ENCODE measurements around the gene H2BW1. TPM values are rescaled to one million over a fixed set of nuclear protein-coding genes. Genes with fewer than 3 reads are reported as not detected.
"Not testable (repeated sequence)": the region's sequence is repeated elsewhere in the genome, so short reads cannot be mapped to it uniquely, and the experiment has no call there.

The H2BW1 gene
- total RNA-seq, result not detected in 2 replicates

GRCh38 chrX:104013606-104014005 is at the start of gene H2BW1:
Gene H2BW1, minus strand, starts transcription at chrX:104013708. Its CDS starts 132 bp downstream, at chrX:104013576.
- no peak within 1 kb of the TSS for H3K4me3 ChIP-seq (ENCODE audit: low read depth, low read length)
- no peak for DNase-seq (ENCODE audit: low read depth)
- no peak for TF ChIP-seq CTCF (IDR thresholded peaks at IDR 0.05; ENCODE audit: insufficient read depth, low read depth, low read length)

GRCh38 chrX:104062636-104063035 is 49.1 kb upstream of the H2BW1 start:
- DNase-seq (ENCODE audit: low read depth); H3K4me3 ChIP-seq (ENCODE audit: low read depth, low read length): not testable (repeated sequence)

- H3K4me3 ChIP-seq (ENCODE audit: low read depth, low read length); DNase-seq (ENCODE audit: low read depth): not testable (repeated sequence)
These were observed 41.4 kb upstream of the H2BW1 start for GRCh38 chrX:104054956-104055355.

- DNase-seq (ENCODE audit: low read depth), result no peak
- no peak for TF ChIP-seq CTCF (IDR thresholded peaks at IDR 0.05; ENCODE audit: insufficient read depth, low read depth, low read length)
- no peak overlapping the region for H3K4me3 ChIP-seq (ENCODE audit: low read depth, low read length)
These were observed 33.7 kb upstream of the H2BW1 start for GRCh38 chrX:104047171-104047570.

GRCh38 chrX:104045642-104046041 is 32.1 kb upstream of the H2BW1 start:
- no peak overlapping the region for H3K4me3 ChIP-seq (ENCODE audit: low read depth, low read length)
- DNase-seq (ENCODE audit: low read depth), result no peak
- no peak for TF ChIP-seq CTCF (IDR thresholded peaks at IDR 0.05; ENCODE audit: insufficient read depth, low read depth, low read length)

GRCh38 chrX:104041003-104041402 is 27.5 kb upstream of the H2BW1 start:
- H3K4me3 ChIP-seq (ENCODE audit: low read depth, low read length), result no peak overlapping the region
- DNase-seq (ENCODE audit: low read depth), result no peak
- TF ChIP-seq CTCF (IDR thresholded peaks at IDR 0.05; ENCODE audit: insufficient read depth, low read depth, low read length), result no peak

GRCh38 chrX:104039689-104040505 is 26.4 kb upstream of the H2BW1 start, which contains the start of gene H2BW2:
Gene H2BW2, plus strand, starts transcription at chrX:104039956. Its CDS starts 39 bp downstream, at chrX:104039995.
- H3K4me3 ChIP-seq (ENCODE audit: low read depth, low read length), result no peak within 1 kb of the TSS
- TF ChIP-seq CTCF (IDR thresholded peaks at IDR 0.05; ENCODE audit: insufficient read depth, low read depth, low read length), result no peak

GRCh38 chrX:104018126-104018525 is 4.6 kb upstream of the H2BW1 start:
- TF ChIP-seq CTCF (IDR thresholded peaks at IDR 0.05; ENCODE audit: insufficient read depth, low read depth, low read length), result no peak
- H3K4me3 ChIP-seq (ENCODE audit: low read depth, low read length), result no peak overlapping the region
- DNase-seq (ENCODE audit: low read depth), result no peak

More at GRCh38 chrX:104039689-104040505, 26.4 kb upstream of the H2BW1 start, which contains the start of gene H2BW2:
- no peak for DNase-seq (ENCODE audit: low read depth)

GRCh38 chrX:104015576-104015975 is 2.1 kb upstream of the H2BW1 start:
- DNase-seq (ENCODE audit: low read depth); H3K4me3 ChIP-seq (ENCODE audit: low read depth, low read length): not testable (repeated sequence)

Data from fibroblast of villous mesenchyme (primary cell).